Measurements from ENCODE around the gene FAM236C.
"Not testable (repeated sequence)": the region's sequence is repeated elsewhere in the genome, so short reads cannot be mapped to it uniquely, and the experiment has no call there.

GRCh38 chrX:72916096-72916495, 3.7 kb downstream of the FAM236C start:
- TF ChIP-seq CTCF (conservative IDR thresholded peaks at IDR 0.05; ENCODE audit: low read depth, low read length); EZH2 (IDR thresholded peaks at IDR 0.05; ENCODE audit: borderline replicate concordance, low read depth, low read length, poor library complexity, severe bottlenecking): not testable (repeated sequence)

Measured in A673 (cell line).